Keratinocyte (primary cell): Measurements from ENCODE around the gene VMP1.

ENCODE experiments used
- EZH2 ChIP-seq: IDR thresholded peaks from one replicate; pipeline ENCODE4 v1.6.1; 2012; ENCODE audit warnings: inconsistent platforms, mild to moderate bottlenecking, low read length, moderate library complexity
- TF ChIP-seq, protein P1 (sequence below), 3 experiments: IDR thresholded peaks in 1 of 3; conservative IDR thresholded peaks in 1 of 3; optimal IDR thresholded peaks in 1 of 3; 2 replicates in 2 of 3; 3 replicates in 1 of 3; pipeline versions ENCODE3 to v1.5.1; 2011; ENCODE audit warnings: low read length in 3 of 3, mild to moderate bottlenecking in 3 of 3, moderate library complexity in 2 of 3, control low read depth in 1 of 3, inconsistent platforms in 1 of 3; ENCODE audit not compliant: insufficient read depth in 2 of 3; ENCODE audit errors: extremely low read depth in 1 of 3

DNA sequence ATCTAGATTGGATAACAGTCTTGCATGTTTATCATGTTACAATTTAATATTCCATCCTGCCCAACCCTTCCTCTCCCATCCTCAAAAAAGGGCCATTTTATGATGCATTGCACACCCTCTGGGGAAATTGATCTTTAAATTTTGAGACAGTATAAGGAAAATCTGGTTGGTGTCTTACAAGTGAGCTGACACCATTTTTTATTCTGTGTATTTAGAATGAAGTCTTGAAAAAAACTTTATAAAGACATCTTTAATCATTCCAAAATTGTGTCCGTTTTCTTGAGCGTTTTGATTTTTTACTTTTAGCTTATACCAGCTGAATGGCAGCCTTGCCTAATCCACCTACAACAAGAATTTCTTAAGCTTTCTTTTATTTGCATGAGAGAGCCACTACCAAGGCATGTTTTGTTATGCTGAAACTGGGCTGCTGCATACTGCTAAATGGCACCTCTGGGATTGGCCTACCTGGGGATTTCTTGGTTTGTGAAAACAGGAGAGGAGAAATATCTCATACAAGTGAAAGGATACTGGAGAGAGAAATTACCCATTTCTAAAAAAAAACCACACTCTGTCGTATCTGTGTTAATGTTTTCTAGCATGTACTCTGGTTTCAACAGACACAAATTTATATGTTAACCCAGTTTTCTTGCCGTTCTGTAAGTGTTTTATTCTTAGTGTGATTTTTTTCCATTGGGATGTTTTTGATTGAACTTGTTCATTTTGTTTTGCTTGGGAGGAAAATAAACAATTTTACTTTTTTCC, 133.1 kb downstream of the VMP1 start:
- TF ChIP-seq, protein P1, sequence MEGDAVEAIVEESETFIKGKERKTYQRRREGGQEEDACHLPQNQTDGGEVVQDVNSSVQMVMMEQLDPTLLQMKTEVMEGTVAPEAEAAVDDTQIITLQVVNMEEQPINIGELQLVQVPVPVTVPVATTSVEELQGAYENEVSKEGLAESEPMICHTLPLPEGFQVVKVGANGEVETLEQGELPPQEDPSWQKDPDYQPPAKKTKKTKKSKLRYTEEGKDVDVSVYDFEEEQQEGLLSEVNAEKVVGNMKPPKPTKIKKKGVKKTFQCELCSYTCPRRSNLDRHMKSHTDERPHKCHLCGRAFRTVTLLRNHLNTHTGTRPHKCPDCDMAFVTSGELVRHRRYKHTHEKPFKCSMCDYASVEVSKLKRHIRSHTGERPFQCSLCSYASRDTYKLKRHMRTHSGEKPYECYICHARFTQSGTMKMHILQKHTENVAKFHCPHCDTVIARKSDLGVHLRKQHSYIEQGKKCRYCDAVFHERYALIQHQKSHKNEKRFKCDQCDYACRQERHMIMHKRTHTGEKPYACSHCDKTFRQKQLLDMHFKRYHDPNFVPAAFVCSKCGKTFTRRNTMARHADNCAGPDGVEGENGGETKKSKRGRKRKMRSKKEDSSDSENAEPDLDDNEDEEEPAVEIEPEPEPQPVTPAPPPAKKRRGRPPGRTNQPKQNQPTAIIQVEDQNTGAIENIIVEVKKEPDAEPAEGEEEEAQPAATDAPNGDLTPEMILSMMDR (optimal IDR thresholded peaks at IDR 0.05 in 1 of 3, IDR thresholded peaks at IDR 0.05 in 1 of 3, conservative IDR thresholded peaks at IDR 0.05 in 1 of 3; ENCODE audit: extremely low read depth in 1 of 3, insufficient read depth in 2 of 3, low read length in 3 of 3): no peak
- no peak for TF ChIP-seq EZH2
